HUES48 (cell line): ENCODE results near the gene MYO5A.
A peak's percentile ranks its signal among the peaks of the same experiment; 100 is the strongest.

Experiments used
- H3K27ac ChIP-seq: one replicate; pipeline ENCODE4 v1.7.0; 2013; ENCODE audit warnings: low read depth, low read length, inconsistent platforms
- H3K27me3 ChIP-seq: 2 replicates; pipeline ENCODE4 v1.6.1; 2013; ENCODE audit warnings: mild to moderate bottlenecking, low read length; ENCODE audit not compliant: control insufficient read depth, insufficient read depth
- H3K36me3 ChIP-seq: 2 replicates; pipeline ENCODE4 v1.6.1; 2013; ENCODE audit warnings: low read length; ENCODE audit not compliant: control insufficient read depth, insufficient read depth
- H3K4me1 ChIP-seq: 2 replicates; pipeline ENCODE4 v1.6.1; 2013; ENCODE audit warnings: mild to moderate bottlenecking, low read length; ENCODE audit not compliant: control insufficient read depth, insufficient read depth
- H3K4me3 ChIP-seq: 2 replicates; pipeline ENCODE4 v1.5.1; 2013; ENCODE audit warnings: mild to moderate bottlenecking, low read depth, low read length
- H3K9ac ChIP-seq: 2 replicates; pipeline ENCODE4 v1.6.1; 2013; ENCODE audit warnings: mild to moderate bottlenecking, low read depth, low read length, moderate library complexity
- H3K9me3 ChIP-seq: 2 replicates; pipeline ENCODE4 v1.6.1; 2013; ENCODE audit warnings: low read length; ENCODE audit not compliant: control insufficient read depth, insufficient read depth

Gene MYO5A

DNA sequence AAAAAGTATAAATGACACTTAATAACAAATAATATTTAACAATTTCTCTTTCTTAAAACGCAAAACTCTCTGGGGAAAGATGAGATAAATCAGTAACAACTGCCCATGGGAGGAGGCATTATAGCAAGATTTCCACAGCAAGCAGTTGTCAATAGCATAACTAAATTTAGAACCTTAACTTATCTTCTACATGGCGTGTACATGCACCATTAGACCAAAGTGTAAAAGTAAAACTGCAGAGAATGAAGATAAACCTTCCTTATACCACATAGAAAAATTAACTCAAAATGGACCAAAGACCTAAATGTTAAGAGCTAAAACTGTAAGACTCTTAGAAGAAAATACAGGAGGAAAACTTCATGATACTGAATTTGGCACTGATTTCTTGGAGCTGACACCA lies 39.9 kb downstream of the MYO5A start:
- H3K9ac ChIP-seq: no peak overlapping the region
- no peaks in the 10 kb centered on the region for H3K9me3 ChIP-seq
- H3K4me1 ChIP-seq: peaks cover 19% of the 10 kb centered on the region
- no peaks in the 10 kb centered on the region for H3K36me3 ChIP-seq
- no peak overlapping the region for H3K4me3 ChIP-seq
- H3K27ac ChIP-seq: no peak overlapping the region
- H3K27me3 ChIP-seq: no peaks in the 10 kb centered on the region

DNA sequence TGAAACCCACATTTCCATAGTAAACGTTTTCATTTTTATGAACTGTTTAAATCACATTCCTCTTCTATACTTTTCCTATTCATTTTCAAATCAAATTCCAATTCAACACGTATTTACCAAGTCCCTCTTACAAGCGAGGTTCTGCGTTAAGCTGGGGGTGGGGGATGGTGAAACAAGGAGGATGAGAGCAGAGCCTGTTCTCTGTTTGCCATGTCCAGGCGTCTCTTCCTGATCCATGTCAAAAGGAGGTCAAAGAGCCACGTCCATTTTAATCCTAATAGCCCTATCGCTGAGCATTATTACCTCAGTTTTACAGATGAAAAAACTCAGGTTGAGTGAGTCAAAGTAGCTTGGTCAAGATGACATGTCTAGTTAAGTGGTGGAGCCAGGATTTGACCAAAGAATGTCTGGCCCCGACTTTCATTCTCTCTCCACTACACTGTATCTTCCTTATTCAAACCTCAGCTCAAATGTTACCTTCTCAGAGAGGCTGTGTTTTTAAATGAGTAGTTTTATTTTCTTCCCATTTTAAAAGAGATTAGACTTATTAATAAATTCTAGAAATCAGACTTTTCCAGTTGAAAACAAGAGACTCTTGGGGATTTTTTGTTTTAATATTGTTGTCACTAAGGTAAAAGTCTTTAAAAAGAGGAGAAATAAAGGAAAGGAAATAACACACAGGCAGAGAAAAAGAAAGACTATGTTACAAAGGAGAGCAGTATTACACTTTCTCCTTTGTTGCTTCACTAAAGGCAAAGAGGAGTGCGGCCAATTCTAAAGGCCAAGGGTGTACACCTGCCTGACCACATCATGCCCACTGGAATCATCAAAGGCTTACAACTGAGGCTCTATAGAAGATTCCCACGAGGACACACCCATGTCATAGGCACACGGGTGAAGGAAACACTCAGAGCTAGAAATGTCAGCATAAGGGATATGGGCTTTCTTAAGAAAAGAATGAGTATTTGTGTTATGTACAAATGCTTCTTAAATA lies 42.4 kb downstream of the MYO5A start:
- H3K36me3 ChIP-seq: no peaks in the 10 kb centered on the region
- peak overlapping the region; percentile 3 for H3K4me3 ChIP-seq
- peak overlapping the region; percentile 46 for H3K27ac ChIP-seq
- no peak overlapping the region for H3K9ac ChIP-seq
- H3K9me3 ChIP-seq: no peaks in the 10 kb centered on the region
- peaks cover 27% of the 10 kb centered on the region for H3K4me1 ChIP-seq
- no peaks in the 10 kb centered on the region for H3K27me3 ChIP-seq

DNA sequence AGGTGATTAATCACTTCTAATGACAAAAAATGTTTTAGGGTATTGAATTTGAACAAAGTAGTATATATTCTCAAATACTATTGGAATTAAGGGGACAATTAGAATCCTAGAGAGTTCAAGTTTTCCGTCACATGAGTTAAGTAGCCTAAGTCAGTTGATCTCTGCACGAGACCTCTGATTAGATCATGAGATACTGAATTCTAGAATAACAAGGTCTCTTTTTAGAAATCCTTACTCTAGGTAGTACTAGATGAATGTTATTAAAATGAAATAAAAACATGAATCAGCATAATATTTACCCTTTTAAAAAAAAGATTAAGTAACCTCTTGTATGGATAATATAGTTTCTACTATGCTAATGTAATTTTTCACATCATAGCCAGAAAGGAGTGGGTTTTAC lies 43.4 kb downstream of the MYO5A start:
- no peaks in the 10 kb centered on the region for H3K9me3 ChIP-seq
- no peak overlapping the region for H3K9ac ChIP-seq
- peak overlapping the region; percentile 46 for H3K27ac ChIP-seq
- H3K4me1 ChIP-seq: peaks cover 27% of the 10 kb centered on the region
- no peak overlapping the region for H3K4me3 ChIP-seq
- H3K27me3 ChIP-seq: no peaks in the 10 kb centered on the region
- H3K36me3 ChIP-seq: no peaks in the 10 kb centered on the region

DNA sequence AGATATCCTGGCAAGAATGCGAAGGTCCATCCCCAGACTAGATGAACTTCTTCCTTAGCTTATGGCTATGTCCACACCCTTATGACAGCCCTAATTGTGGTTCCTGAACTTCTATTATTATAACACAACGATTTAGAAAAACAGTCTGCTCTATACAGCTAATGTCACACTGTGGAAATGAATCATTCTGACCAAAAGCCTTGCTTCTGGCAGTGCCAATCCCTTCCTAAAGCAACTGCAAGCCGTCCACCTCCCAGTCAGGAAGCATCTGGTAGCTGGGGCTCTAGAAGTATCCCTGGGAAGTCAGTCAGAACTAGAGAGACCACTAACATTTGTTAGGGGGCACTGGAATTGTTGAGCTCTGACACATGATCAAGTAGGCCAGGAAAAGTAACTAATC lies 45.0 kb downstream of the MYO5A start:
- Histone ChIP-seq H3K9me3 (peaks cover under 1% of the 10 kb centered on the region; the same call in 1 of the 2 replicates), H3K27me3 (no peaks in the 10 kb centered on the region), H3K9ac (no peak overlapping the region), H3K4me1 (peaks cover 27% of the 10 kb centered on the region), H3K27ac (no peak overlapping the region), H3K4me3 (no peak overlapping the region), H3K36me3 (no peaks in the 10 kb centered on the region)

DNA sequence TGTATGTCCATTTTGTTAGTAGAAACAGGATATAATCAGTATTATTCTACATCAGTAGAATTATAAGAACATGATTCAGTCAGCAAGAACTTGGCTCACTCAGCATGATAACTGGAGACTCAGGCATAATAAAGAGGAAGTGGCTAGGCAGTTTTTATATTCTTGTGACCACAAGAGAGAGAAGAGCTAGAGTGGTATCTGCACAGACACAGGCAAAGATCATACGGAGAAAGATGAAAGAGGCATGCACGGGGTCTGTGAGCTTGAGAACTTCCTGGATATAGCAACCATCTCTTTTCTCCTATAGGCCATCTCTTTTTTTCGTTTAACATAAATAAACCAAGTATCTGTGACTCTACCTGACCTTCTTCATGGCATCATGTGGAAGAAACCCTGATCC lies 46.8 kb downstream of the MYO5A start:
- Histone ChIP-seq H3K27ac (no peak overlapping the region), H3K9ac (no peak overlapping the region), H3K9me3 (peaks cover 3% of the 10 kb centered on the region; the same call in 1 of the 2 replicates), H3K36me3 (no peaks in the 10 kb centered on the region), H3K4me1 (peaks cover 26% of the 10 kb centered on the region), H3K4me3 (no peak overlapping the region), H3K27me3 (no peaks in the 10 kb centered on the region)

DNA sequence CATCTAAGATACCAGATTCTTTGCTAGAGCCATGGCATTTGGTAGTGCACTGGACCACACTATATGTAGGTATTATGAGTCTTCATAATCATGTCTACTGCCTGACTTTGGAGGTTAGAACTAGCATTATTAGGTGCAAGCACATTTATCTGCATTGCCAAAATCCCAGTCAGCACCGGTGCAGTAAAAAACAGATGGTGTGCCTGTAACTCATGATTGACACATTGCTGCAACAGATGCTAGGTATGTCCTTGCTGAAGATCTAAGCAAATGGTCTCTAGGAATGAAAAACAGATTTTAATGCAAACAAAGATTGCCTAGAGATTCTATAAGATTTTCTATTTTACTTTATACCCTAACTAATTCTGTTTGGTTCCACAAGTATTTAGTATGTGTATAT lies 47.7 kb downstream of the MYO5A start:
- Histone ChIP-seq H3K4me1 (peaks cover 16% of the 10 kb centered on the region), H3K36me3 (no peaks in the 10 kb centered on the region), H3K27ac (no peak overlapping the region), H3K27me3 (no peaks in the 10 kb centered on the region), H3K4me3 (no peak overlapping the region), H3K9me3 (peaks cover 3% of the 10 kb centered on the region; the same call in 1 of the 2 replicates), H3K9ac (no peak overlapping the region)

DNA sequence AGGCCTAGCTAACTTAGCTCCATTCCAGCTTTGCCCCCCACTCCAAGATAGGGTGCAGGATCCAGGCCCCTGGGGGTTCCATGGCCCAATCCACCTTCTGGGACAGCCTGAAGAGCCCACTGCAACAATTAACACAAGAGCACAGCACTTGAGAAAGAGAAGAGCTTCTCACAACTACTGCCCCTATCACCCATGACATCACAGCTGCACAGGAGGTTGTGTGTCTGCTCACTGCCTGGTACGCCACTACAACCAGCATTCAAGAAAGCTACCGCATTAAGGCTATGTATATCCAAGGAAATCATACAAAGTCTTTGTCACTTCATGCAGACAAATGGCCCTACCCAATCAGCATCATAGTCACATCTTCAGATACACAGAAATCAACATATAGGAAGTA lies 62.0 kb downstream of the MYO5A start:
- Histone ChIP-seq H3K4me3 (no peak overlapping the region), H3K9me3 (no peaks in the 10 kb centered on the region), H3K27me3 (no peaks in the 10 kb centered on the region), H3K36me3 (no peaks in the 10 kb centered on the region), H3K27ac (peak overlapping the region; percentile 13), H3K9ac (no peak overlapping the region), H3K4me1 (peaks cover 14% of the 10 kb centered on the region)

DNA sequence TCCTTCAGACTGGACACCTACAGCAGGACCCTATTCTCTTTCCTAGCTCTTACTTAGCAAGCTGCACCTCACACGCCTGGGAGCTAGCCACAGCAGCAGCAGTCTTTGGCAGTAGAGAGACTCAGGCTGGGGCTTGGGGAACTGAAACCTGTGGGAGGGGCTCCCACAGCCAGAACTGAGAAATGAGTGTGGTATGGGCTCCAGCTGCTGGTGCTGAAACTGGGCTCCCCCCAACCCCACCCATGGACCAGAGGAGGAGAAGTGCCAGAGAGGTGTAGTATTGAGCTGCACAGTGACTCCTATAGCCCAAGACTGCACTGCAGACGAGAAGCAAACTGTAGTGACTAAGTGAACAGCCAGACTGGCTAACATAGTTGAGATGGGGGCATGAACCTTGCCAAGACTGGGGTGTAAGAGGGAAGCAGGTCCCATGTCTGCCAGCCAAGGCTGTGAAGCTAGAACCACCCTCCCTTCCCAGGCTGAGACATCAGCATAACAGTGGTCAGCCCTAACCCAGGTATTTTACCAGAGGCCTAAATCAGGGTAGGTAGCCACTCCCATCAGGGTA lies 62.5 kb downstream of the MYO5A start:
- Histone ChIP-seq H3K36me3 (no peaks in the 10 kb centered on the region), H3K4me1 (peaks cover 14% of the 10 kb centered on the region), H3K4me3 (peak overlapping the region; percentile 9; the same call in 1 of the 2 replicates), H3K27ac (peak overlapping the region; percentile 62), H3K9me3 (no peaks in the 10 kb centered on the region), H3K27me3 (no peaks in the 10 kb centered on the region), H3K9ac (no peak overlapping the region)

DNA sequence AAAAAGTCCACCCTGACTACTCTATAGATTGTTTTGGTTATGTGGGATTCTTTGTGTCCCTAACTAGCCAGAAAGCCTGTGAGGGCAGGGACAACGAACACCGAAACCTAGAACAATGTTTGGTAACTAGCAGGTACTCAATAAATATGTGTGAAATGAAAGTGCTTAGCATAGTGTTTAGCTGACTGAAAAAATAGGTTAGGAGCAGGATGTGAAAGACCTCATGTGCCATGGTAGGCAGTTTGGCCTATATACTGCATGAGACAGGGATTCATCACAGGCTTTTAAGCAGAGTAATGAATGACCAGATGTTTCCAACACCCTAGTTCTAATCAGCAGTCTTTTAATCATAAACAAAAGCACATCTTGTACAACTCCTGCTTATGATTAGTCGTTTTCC lies 64.2 kb downstream of the MYO5A start:
- Histone ChIP-seq H3K9ac (no peak overlapping the region), H3K4me3 (no peak overlapping the region), H3K36me3 (no peaks in the 10 kb centered on the region), H3K27ac (no peak overlapping the region), H3K27me3 (no peaks in the 10 kb centered on the region), H3K4me1 (peaks cover 14% of the 10 kb centered on the region), H3K9me3 (no peaks in the 10 kb centered on the region)

DNA sequence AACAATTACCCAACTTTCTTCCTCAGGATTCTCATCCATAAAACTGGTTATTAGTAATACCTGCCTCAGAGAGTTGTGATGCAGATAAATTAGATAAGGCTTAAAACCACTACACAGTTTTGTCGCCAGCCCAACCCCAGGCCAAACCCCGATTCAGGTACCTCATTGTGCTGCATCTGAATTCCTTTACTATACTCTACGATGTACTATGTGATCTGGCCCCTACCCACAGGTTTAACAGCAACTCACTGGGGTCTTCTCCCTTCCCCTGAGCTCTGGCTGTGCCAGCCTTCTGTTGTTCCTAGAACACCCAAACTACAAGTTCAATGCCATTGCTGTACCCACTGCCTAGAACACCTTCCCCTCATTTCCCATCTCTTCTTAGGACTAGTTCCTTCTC lies 64.6 kb downstream of the MYO5A start:
- no peaks in the 10 kb centered on the region for H3K27me3 ChIP-seq
- no peaks in the 10 kb centered on the region for H3K36me3 ChIP-seq
- H3K27ac ChIP-seq: no peak overlapping the region
- H3K9me3 ChIP-seq: no peaks in the 10 kb centered on the region
- H3K4me3 ChIP-seq: no peak overlapping the region
- H3K9ac ChIP-seq: no peak overlapping the region
- H3K4me1 ChIP-seq: peaks cover 14% of the 10 kb centered on the region

DNA sequence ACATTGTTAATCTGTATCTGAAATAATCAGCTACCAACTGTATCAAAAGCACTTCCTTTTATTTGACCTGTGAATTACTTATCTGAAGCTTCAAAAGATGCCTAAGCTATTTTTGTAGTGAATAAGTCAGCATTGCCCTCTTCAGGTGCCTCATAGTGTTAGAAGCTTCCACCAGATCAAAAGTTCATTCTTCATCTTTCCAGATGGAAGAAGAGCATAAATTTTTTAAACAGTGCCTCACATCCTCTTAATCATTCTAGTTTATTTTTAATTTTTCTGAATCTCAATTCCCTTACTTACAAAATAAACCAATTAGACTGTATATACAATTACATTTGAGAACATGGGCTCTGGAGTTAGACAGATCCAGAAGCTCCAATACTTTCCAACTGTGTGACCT lies 65.0 kb downstream of the MYO5A start:
- H3K27me3 ChIP-seq: no peaks in the 10 kb centered on the region
- no peak overlapping the region for H3K27ac ChIP-seq
- peaks cover 14% of the 10 kb centered on the region for H3K4me1 ChIP-seq
- H3K9ac ChIP-seq: no peak overlapping the region
- H3K4me3 ChIP-seq: no peak overlapping the region
- no peaks in the 10 kb centered on the region for H3K36me3 ChIP-seq
- H3K9me3 ChIP-seq: no peaks in the 10 kb centered on the region
